ENCODE data around the gene ANKRD27.

DNA sequence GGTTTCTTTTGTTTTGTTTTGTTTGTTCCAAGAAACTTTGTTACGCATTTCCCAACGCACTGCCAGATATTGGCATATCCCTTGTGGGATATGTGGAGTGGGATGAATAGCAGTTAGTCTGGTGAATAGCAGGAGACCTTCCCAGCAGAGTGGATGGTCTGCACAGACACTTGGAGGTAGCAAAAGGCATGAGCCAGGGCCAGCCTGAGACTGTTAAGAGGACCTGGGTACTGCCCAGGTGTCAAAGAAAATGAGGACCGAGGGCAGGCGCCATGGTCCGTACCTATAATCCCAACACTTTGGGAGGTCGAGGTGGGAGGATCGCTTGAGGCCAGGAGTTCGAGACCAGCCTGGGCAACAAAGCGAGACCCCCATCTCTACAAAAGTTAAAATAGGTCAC, 107.5 kb downstream of the ANKRD27 start:
- TF ChIP-seq CTCF (IDR thresholded peaks at IDR 0.05) (no peak), POLR2AphosphoS5 (IDR thresholded peaks at IDR 0.05; ENCODE audit: low read depth, low read length) (no peak), REST (IDR thresholded peaks at IDR 0.05; ENCODE audit: insufficient read depth in 1 of 2, low read depth in 2 of 2, low read length in 1 of 2) (no peak), SIN3A (IDR thresholded peaks at IDR 0.05; ENCODE audit: borderline replicate concordance, insufficient read depth, low read depth, low read length) (no peak)

Data from Panc1 (cell line).